Spinal cord (tissue), 10 donors: ENCODE results near the gene NEDD9. TPM values are rescaled to one million over a fixed set of nuclear protein-coding genes. Genes with fewer than 3 reads are reported as not detected.

Experiments
- DNase-seq, 6 donors: peaks; one replicate each; pipeline versions ENCODE4 v3.0.0 to v3.0.0-alpha.2; 2013 to 2015; ENCODE audit warnings: low spot score in 6 of 6, low read depth in 4 of 6
- H3K27ac ChIP-seq: one replicate; pipeline ENCODE4 v1.5.1; 2013; ENCODE audit warnings: low read depth, low read length, control low read depth
- H3K27me3 ChIP-seq: one replicate; pipeline ENCODE4 v1.6.1; 2013; ENCODE audit warnings: low read length; ENCODE audit not compliant: control insufficient read depth, insufficient read depth
- H3K36me3 ChIP-seq: one replicate; pipeline ENCODE4 v1.6.1; 2013; ENCODE audit warnings: low read length; ENCODE audit not compliant: control insufficient read depth, insufficient read depth
- H3K4me1 ChIP-seq: one replicate; pipeline ENCODE4 v1.6.1; 2013; ENCODE audit warnings: low read length; ENCODE audit not compliant: control insufficient read depth, insufficient read depth
- H3K4me3 ChIP-seq: one replicate; pipeline ENCODE4 v1.5.1; 2013; ENCODE audit warnings: low read depth, low read length, control low read depth
- H3K9me3 ChIP-seq: one replicate; pipeline ENCODE4 v1.6.1; 2013; ENCODE audit warnings: low read length; ENCODE audit not compliant: control insufficient read depth, insufficient read depth
- WGBS: methylation state at CpG from one replicate; pipeline ENCODE4 v1.1.5; 2013; ENCODE audit warnings: missing lambda C conversion rate; ENCODE audit not compliant: insufficient coverage; 5-methylcytosine and 5-hydroxymethylcytosine counted together
- polyA plus RNA-seq, 2 donors: library from polyadenylated mRNA; unstranded; fragments of 120-200 nt; gene quantifications; one replicate each; pipeline ENCODE4 v1.2.1, GENCODE V29; 2013; ENCODE audit not compliant: insufficient read length in 2 of 2
- total RNA-seq, 2 donors: library from RNA; depleted of rRNA in 1 of 2; stranded (reverse); fragments of 120-200 nt in 1 of 2; fragments of >200 nt in 1 of 2; gene quantifications; one replicate each; pipeline versions ENCODE4 v1.2.3 to v1.2.4, GENCODE V29; 2013 to 2014
- donor health status: healthy.

NEDD9 gene
- total and polyA plus RNA-seq, 4 donors = 9.0 to 25.4 (median 15.0) TPM

DNA sequence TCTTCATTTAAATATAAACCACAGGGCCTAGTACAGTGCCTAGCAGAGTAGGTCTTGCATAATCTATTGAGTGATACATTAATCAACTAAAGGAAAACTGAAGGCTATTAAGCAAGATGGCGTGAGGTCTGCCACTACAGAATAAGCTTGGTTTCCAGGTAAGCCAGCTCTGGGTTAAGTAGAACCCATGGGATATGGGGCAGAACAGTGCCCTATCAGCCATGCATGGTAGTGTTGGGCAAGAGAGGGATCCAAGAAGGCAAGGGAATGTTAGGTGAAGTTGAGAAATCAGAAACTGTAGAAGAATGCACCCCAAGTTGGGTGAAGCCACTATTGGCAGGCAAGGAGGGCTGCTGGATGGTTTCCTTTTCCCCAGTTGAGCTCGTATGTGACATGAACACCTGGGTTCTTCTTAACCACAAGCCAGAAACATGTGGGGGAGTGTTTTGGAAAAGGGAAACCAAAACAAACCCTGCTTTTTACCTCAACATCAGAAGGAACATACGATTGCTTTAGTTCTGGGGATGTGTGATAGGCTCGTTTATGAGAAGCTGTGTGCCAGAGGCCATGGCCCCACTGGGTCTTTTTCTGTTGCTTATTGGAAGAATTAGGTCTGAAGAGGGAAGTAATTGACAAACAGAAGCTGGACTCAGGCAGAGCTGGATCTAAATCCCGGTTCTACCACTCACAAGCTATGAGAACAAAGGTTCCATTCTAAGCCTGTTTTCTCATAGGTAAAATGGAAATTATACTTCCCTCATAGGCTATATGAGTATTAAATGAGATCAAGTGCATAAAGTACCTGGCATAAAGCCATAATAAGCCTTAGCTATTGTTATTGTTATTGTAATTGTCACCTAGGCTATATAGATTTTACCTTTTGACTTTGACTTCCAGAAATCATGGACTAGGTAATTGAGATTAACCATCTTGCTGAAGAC lies 33.5 kb downstream of the NEDD9 start:
- 92% methylated on average over 2 of the region's 5 CpGs for WGBS
- DNase-seq = no peak
- Histone ChIP-seq H3K9me3 (no peaks in the 10 kb centered on the region), H3K36me3 (no peaks in the 10 kb centered on the region), H3K4me1 (peaks cover 12% of the 10 kb centered on the region), H3K27me3 (peaks cover 2% of the 10 kb centered on the region), H3K4me3 (no peak overlapping the region), H3K27ac (no peak overlapping the region)

- no peak overlapping the region for H3K27ac ChIP-seq
Measured at GRCh38 chr6:11197850-11198249, 34.6 kb downstream of the NEDD9 start.

DNA sequence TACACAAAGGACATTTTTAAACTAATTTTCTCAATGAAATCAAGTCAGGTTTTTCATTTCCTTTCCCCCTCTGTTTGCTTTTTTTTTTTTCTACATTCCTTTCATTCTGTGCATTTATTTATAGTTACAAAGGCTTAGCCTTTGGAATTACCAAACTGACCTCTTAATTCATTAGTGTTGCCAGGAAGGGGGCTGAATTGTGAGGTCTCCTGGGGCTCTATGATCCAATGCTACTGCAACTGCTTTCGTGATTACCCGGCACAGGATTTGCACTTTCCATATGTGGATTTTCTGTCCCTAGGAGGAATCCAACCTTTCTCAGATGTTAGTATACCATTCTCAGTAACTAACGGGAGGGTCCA lies 35.3 kb downstream of the NEDD9 start:
- Histone ChIP-seq H3K27ac (peak overlapping the region; percentile 43), H3K4me1 (peaks cover 6% of the 10 kb centered on the region), H3K4me3 (no peak overlapping the region), H3K27me3 (peaks cover 2% of the 10 kb centered on the region), H3K9me3 (no peaks in the 10 kb centered on the region), H3K36me3 (peaks cover 4% of the 10 kb centered on the region)
- peak in 1 of 6 donors; percentile 57 for DNase-seq
- 10% methylated on average over 2 of the region's 3 CpGs for WGBS

More at GRCh38 chr6:11197850-11198249, 34.6 kb downstream of the NEDD9 start:
- Histone ChIP-seq H3K9me3 (no peaks in the 10 kb centered on the region), H3K4me3 (no peak overlapping the region), H3K36me3 (peaks cover 3% of the 10 kb centered on the region), H3K4me1 (peaks cover 6% of the 10 kb centered on the region), H3K27me3 (peaks cover 2% of the 10 kb centered on the region)
- DNase-seq = peak in 1 of 6 donors; percentile 52
- 97% methylated on average over 8 of the region's 8 CpGs for WGBS

GRCh38 chr6:11196511-11197174 lies 35.8 kb downstream of the NEDD9 start:
- DNase-seq = peak in 1 of 6 donors; percentile 30
- H3K27me3 ChIP-seq = peaks cover 2% of the 10 kb centered on the region
- peaks cover 6% of the 10 kb centered on the region for H3K4me1 ChIP-seq
- no peaks in the 10 kb centered on the region for H3K9me3 ChIP-seq
- no peak overlapping the region for H3K4me3 ChIP-seq
- H3K27ac ChIP-seq = peak overlapping the region; percentile 43
- peaks cover 4% of the 10 kb centered on the region for H3K36me3 ChIP-seq
- 43% methylated on average over 11 of the region's 15 CpGs for WGBS

DNA sequence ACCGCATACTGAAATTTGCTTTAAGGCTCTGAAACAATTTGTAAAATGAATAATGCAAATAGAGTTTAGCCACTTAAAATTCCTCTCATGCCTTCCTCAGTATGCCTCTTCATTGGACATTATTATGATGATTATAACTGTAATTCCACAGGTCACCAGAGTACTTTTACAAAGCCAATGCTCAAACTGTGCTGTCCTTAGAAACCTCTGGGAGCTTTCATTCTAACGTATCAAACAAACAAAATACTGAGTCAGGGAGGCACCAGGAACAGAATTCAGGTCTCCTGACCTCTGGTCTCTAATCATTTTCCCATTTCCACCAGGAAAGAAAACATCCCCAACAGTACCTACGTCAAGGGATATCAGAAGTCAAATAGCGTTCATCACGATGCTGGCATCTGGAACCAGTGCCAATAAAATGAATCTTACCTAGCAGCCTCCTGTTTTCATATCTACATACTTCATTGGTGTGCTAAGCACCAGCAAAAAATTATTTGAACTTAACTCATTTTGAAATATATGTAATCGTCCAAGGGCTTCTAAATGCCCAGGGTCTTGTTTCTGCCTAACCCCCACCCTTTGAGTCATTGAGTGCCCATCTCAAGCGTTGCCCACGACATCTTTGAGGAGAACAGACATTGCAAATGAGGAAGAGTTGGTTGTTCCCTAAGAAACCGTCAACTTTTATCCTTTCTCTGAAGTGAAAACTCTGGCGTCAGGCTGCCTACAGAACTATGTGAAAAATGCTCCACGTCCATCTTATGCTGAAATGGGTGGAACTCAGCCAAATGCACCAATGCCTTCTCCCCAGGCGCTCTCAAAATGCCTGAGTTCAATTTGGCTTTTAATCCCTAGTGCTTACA lies 37.9 kb downstream of the NEDD9 start:
- peak in 2 of 6 donors; percentile 67 to 77 for DNase-seq
- Histone ChIP-seq H3K27me3 (no peaks in the 10 kb centered on the region), H3K4me1 (peaks cover 3% of the 10 kb centered on the region), H3K4me3 (no peak overlapping the region), H3K36me3 (peaks cover 16% of the 10 kb centered on the region), H3K9me3 (no peaks in the 10 kb centered on the region), H3K27ac (peak overlapping the region; percentile 57)
- WGBS = 9% methylated on average over 5 of the region's 12 CpGs

GRCh38 chr6:11193434-11193833 lies 39.0 kb downstream of the NEDD9 start:
- WGBS = no CpG with 5 or more reads among the region's 6 CpGs
- Histone ChIP-seq H3K4me1 (peaks cover 3% of the 10 kb centered on the region), H3K27ac (no peak overlapping the region), H3K36me3 (peaks cover 16% of the 10 kb centered on the region), H3K9me3 (no peaks in the 10 kb centered on the region), H3K27me3 (no peaks in the 10 kb centered on the region), H3K4me3 (no peak overlapping the region)
- DNase-seq = no peak

DNA sequence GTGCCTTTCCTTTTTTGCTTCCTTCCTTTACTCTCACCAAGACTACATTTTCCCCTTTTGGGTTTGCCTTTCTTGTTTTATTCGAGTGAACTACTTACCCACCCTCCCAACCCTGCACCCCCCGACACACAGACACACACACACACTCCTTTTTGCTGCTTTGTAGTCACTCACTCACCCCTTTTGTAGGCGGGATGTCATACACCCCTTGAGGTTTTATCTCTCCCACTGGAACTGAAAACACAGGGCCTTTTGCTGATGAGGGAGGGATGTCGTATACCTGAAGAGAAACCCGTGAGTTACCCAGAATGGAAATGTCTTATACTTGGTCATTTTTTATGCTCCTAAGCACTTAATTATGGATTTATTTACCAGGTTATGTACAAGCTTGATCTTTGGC lies 40.3 kb downstream of the NEDD9 start:
- Histone ChIP-seq H3K9me3 (no peaks in the 10 kb centered on the region), H3K27me3 (no peaks in the 10 kb centered on the region), H3K4me3 (no peak overlapping the region), H3K4me1 (peaks cover 3% of the 10 kb centered on the region), H3K36me3 (peaks cover 19% of the 10 kb centered on the region), H3K27ac (no peak overlapping the region)
- no peak for DNase-seq
- 67% methylated on average over 3 of the region's 5 CpGs for WGBS

GRCh38 chr6:11190625-11191245 lies 41.7 kb downstream of the NEDD9 start:
- 93% methylated on average over 20 of the region's 20 CpGs for WGBS
- Histone ChIP-seq H3K4me1 (peaks cover 3% of the 10 kb centered on the region), H3K27me3 (no peaks in the 10 kb centered on the region), H3K9me3 (no peaks in the 10 kb centered on the region), H3K27ac (no peak overlapping the region), H3K36me3 (peaks cover 19% of the 10 kb centered on the region), H3K4me3 (no peak overlapping the region)
- no peak for DNase-seq
